ENCODE data around the gene LRRIQ1. TPM values are rescaled to one million over a fixed set of nuclear protein-coding genes. Genes with fewer than 3 reads are reported as not detected.
A peak's percentile ranks its signal among the peaks of the same experiment; 100 is the strongest.

The LRRIQ1 gene
- total RNA-seq (2014; rRNA removed; shearing (Covaris generic)) (0.47 and 1.4 TPM in 2 replicates), polyA plus RNA-seq (2016; fragmentation: Nextera tagmentation; extraction: Ambion mirVana) (3.2 and 4.0 TPM in 2 replicates)
- long read RNA-seq, partial matches to known transcripts: 0 of 1 reads
- long read RNA-seq, other reads (novel, unspliced or antisense): 0 of 1 reads

- H3K79me2 ChIP-seq (replicated peaks; ENCODE audit: insufficient read depth): no peaks in the 10 kb centered on the region
- peak within 1 kb of the TSS; percentile 96 for H3K4me3 Mint-ChIP-seq
- H2AFZ ChIP-seq: peak within 1 kb of the TSS; percentile 80
- H3K36me3 ChIP-seq (ENCODE audit: insufficient read depth): no peaks in the 10 kb centered on the region
- ATAC-seq: peak; percentile 100
- peaks cover 2% of the 10 kb centered on the region; the same call in 1 of the 3 replicates for H3K4me1 Mint-ChIP-seq
- no peak within 1 kb of the TSS for H3K27ac ChIP-seq (ENCODE audit: low read depth)
- peaks cover 2% of the 10 kb centered on the region for H3K27me3 Mint-ChIP-seq (ENCODE audit: insufficient read depth, low read depth, poor library complexity)
- peak; percentile 99 for DNase-seq (ENCODE audit: low spot score)
- no peak for TF ChIP-seq EZH2phosphoT487 (IDR thresholded peaks at IDR 0.05; ENCODE audit: unreplicated experiment)
- no peak for TF ChIP-seq CTCF (conservative IDR thresholded peaks at IDR 0.05; ENCODE audit: low read depth in 2 of 2)
- no peak for TF ChIP-seq ZNF114 (CRISPR knock-in tag; IDR thresholded peaks at IDR 0.05)
- TF ChIP-seq ETS1 (IDR thresholded peaks at IDR 0.05): no peak
- peak within 1 kb of the TSS; percentile 74 for H3K4me2 ChIP-seq
- H3K9me3 Mint-ChIP-seq: no peaks in the 10 kb centered on the region
- H3F3A ChIP-seq (replicated peaks; ENCODE audit: low read depth): no peaks in the 10 kb centered on the region
- peak within 1 kb of the TSS; percentile 53 for H3K4me3 ChIP-seq
- H3K27ac Mint-ChIP-seq: peak within 1 kb of the TSS; percentile 94
- H3K36me3 Mint-ChIP-seq (ENCODE audit: low read depth): no peaks in the 10 kb centered on the region
- no peaks in the 10 kb centered on the region for H3K4me1 ChIP-seq (ENCODE audit: insufficient read depth)
- H3K9me2 ChIP-seq (ENCODE audit: insufficient read depth): no peaks in the 10 kb centered on the region
- no peaks in the 10 kb centered on the region for H4K20me1 ChIP-seq (replicated peaks; ENCODE audit: insufficient read depth)
- H3K27me3 ChIP-seq (ENCODE audit: insufficient read depth): no peaks in the 10 kb centered on the region
Measured at GRCh38 chr12:85036234-85036707, at the start of gene LRRIQ1, which contains the start of gene TSPAN19. Gene LRRIQ1, plus strand, starts transcription at chr12:85036351. Its CDS starts 1,826 bp downstream, at chr12:85038177. Gene TSPAN19, minus strand, starts transcription at chr12:85036277. Its CDS starts 6,331 bp downstream, at chr12:85029946.

GRCh38 chr12:84986586-84986985, 49.6 kb upstream of the LRRIQ1 start:
- Mint-ChIP-seq H3K36me3 (ENCODE audit: low read depth) (no peaks in the 10 kb centered on the region), H3K9me3 (no peaks in the 10 kb centered on the region), H3K27me3 (ENCODE audit: insufficient read depth, low read depth, poor library complexity) (no peaks in the 10 kb centered on the region), H3K4me1 (peaks cover 11% of the 10 kb centered on the region; the same call in 2 of the 3 replicates), H3K4me3 (no peak overlapping the region), H3K27ac (no peak overlapping the region)
- Histone ChIP-seq H3K27ac (ENCODE audit: low read depth) (no peak overlapping the region), H3F3A (replicated peaks; ENCODE audit: low read depth) (no peaks in the 10 kb centered on the region), H3K9me2 (ENCODE audit: insufficient read depth) (no peaks in the 10 kb centered on the region), H2AFZ (no peak overlapping the region), H3K27me3 (ENCODE audit: insufficient read depth) (no peaks in the 10 kb centered on the region), H3K4me2 (no peak overlapping the region), H3K36me3 (ENCODE audit: insufficient read depth) (no peaks in the 10 kb centered on the region), H3K4me1 (ENCODE audit: insufficient read depth) (peaks cover 6% of the 10 kb centered on the region; the same call in 1 of the 2 replicates), H4K20me1 (replicated peaks; ENCODE audit: insufficient read depth) (no peaks in the 10 kb centered on the region), H3K4me3 (no peak overlapping the region), H3K79me2 (replicated peaks; ENCODE audit: insufficient read depth) (no peaks in the 10 kb centered on the region)
- ATAC-seq (no peak), DNase-seq (ENCODE audit: low spot score) (no peak)
- TF ChIP-seq ZNF114 (CRISPR knock-in tag; IDR thresholded peaks at IDR 0.05): no peak
- TF ChIP-seq POLR2AphosphoS5 (IDR thresholded peaks at IDR 0.05; ENCODE audit: low read depth): no peak
- no peak for TF ChIP-seq EZH2 (IDR thresholded peaks at IDR 0.05; ENCODE audit: low read depth, unreplicated experiment)
- TF ChIP-seq CTCF (conservative IDR thresholded peaks at IDR 0.05; ENCODE audit: low read depth in 2 of 2): no peak
- TF ChIP-seq EZH2phosphoT487 (IDR thresholded peaks at IDR 0.05; ENCODE audit: unreplicated experiment): no peak
- no peak for TF ChIP-seq REST (IDR thresholded peaks at IDR 0.05; ENCODE audit: unreplicated experiment)
- no peak for TF ChIP-seq STAT1 (IDR thresholded peaks at IDR 0.05; ENCODE audit: unreplicated experiment)

All from GM23338 (cell line).